C4-2B (cell line): ENCODE results near the gene PALMD.

ENCODE experiments used
- CTCF ChIP-seq: fragments of 450-650 bp; conservative IDR thresholded peaks from 2 replicates; pipeline ENCODE4 v1.5.1; 2017; ENCODE audit warnings: mild to moderate bottlenecking
- ZFX ChIP-seq: fragments of 450-650 bp; IDR thresholded peaks from 2 replicates; pipeline ENCODE4 v1.6.1; 2017

- TF ChIP-seq CTCF (no peak), ZFX (no peak)
These were observed 30.1 kb downstream of the PALMD start for GRCh38 chr1:99675994-99676393.
